GM13976 (cell line): Measurements from ENCODE around the gene ANXA6.
"Not testable (repeated sequence)": the region's sequence is repeated elsewhere in the genome, so short reads cannot be mapped to it uniquely, and the experiment has no call there.

ENCODE experiments used
- DNase-seq: peaks from one replicate; pipeline ENCODE4 v3.0.0; 2012; ENCODE audit warnings: low spot score
- in situ Hi-C: fragments of 300-500 bp; cut with MboI; formaldehyde crosslinking; loops from one replicate; pipeline ENCODE4 v1.12.0; 2022; ENCODE audit warnings: low sequenced_read_pairs, mixed read lengths, inconsistent platforms; ENCODE audit not compliant: unreplicated experiment
- TF ChIP-seq, protein P1 (sequence below): IDR thresholded peaks from 2 replicates; pipeline ENCODE4 v1.5.1; 2012; ENCODE audit warnings: borderline replicate concordance, mild to moderate bottlenecking; ENCODE audit not compliant: insufficient read depth; ENCODE audit errors: extremely low read depth, missing control alignments, control extremely low read depth

The ANXA6 gene

DNA sequence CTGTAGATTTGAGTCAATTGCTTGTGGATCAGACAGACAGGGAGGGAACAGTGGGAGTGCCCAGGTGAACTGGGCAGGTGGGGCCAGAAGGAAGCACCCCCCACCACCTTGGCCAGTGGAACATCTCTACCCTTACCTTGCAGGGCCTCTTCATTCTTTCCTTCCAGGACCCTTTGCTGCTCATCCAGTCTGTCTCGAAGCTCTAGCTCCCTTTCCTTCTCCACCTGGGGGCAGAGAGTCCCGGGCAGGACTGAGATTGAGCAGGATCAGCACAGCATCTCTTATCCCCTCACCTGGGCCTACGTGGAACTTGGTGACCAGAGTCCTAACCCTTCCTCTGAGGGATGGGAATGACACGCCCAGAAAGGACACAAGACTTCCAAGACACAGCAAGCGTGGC is 41.3 kb upstream of the ANXA6 start:
- in situ Hi-C loops, result no loop called here
- no peak for DNase-seq
- TF ChIP-seq, protein P1, sequence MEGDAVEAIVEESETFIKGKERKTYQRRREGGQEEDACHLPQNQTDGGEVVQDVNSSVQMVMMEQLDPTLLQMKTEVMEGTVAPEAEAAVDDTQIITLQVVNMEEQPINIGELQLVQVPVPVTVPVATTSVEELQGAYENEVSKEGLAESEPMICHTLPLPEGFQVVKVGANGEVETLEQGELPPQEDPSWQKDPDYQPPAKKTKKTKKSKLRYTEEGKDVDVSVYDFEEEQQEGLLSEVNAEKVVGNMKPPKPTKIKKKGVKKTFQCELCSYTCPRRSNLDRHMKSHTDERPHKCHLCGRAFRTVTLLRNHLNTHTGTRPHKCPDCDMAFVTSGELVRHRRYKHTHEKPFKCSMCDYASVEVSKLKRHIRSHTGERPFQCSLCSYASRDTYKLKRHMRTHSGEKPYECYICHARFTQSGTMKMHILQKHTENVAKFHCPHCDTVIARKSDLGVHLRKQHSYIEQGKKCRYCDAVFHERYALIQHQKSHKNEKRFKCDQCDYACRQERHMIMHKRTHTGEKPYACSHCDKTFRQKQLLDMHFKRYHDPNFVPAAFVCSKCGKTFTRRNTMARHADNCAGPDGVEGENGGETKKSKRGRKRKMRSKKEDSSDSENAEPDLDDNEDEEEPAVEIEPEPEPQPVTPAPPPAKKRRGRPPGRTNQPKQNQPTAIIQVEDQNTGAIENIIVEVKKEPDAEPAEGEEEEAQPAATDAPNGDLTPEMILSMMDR, result no peak

DNA sequence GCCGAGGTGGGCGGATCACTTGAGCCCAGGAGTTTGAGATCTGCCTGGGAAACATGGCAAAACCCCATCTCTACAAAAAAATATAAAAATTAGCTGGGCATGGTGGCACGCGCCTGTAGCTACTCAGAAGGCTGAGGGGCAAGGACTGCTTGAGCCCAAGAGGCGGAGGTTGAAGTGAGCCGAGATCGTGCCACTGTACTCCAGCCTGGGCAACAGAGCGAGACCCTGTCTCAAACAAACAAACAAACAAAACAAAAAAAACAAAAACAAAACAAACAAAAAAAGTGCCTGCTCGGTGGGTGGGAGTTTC is 39.7 kb upstream of the ANXA6 start:
- in situ Hi-C loops, DNase-seq: not testable (repeated sequence)

DNA sequence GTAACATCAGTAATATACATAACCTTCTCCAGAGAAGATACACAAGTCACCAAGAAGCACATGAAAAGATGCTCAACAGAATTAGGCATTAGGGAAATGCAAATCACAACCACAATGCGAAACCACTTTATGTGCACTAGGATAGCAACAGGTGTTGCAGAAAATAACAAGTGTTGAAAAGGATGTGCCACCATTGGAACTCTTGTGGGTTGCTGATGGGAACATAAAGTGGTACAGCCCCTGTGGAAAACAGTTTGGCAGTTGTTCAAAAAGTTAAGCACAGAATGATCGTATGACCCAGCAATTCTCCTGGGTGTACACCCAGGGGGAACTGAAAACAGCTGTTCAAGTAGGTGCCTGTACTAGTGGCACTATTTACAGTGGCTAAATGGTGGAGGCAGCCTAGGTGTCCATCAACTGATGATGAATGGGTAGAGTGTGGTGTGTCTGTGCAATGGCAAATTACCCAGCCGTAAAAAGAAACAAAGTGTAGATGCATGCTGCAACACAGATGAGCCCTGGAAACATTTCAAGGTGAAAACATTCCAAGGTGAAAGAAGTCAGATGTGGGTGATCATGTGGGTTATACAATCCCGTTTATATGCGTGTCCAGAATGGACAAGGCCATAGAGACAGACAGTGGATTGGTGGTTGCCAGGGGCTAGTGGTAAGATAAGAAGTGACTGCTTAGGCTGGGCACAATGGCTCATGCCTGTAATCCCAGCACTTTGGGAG is 39.1 kb upstream of the ANXA6 start:
- TF ChIP-seq, protein P1, result no peak
- DNase-seq, result no peak
- in situ Hi-C loops, result no loop called here

DNA sequence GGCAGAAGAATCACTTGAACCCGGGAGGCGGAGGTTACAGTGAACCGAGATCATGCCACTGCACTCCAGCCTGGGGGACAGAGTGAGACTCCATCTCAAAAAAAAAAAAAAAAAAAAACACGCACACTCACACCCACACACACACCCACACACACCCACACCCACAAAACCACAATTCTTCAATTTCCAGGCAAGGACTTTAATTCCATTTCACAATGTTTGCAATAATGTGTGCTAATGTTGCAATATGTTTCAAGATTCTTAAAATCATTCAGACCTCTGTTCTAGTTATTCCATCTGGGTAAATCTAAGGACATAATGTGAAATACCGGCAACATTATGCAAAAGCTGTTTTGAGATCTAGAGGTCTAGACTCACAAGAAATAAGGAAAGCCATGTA is 38.0 kb upstream of the ANXA6 start:
- in situ Hi-C loops, result no loop called here
- DNase-seq, result no peak
- TF ChIP-seq, protein P1, result no peak

DNA sequence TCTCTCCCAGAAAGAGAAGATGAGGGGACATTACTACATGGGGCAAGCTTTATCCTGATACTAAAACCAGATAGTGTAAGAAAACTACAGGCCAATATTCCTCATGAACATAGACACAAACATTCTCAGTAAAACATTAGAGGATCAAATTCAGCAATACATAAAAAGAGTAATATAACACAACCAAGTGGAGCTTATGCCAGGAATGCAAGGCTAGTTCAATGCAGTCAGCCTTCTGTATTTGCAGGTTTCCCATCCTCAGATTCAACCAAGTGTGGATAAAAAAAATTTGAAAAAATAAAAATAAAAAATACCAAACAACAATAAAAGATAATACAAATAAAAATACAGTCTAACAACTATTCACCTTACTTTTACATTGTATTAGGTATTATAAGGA is 35.0 kb upstream of the ANXA6 start:
- in situ Hi-C loops, result no loop called here
- no peak for DNase-seq
- TF ChIP-seq, protein P1, result no peak

DNA sequence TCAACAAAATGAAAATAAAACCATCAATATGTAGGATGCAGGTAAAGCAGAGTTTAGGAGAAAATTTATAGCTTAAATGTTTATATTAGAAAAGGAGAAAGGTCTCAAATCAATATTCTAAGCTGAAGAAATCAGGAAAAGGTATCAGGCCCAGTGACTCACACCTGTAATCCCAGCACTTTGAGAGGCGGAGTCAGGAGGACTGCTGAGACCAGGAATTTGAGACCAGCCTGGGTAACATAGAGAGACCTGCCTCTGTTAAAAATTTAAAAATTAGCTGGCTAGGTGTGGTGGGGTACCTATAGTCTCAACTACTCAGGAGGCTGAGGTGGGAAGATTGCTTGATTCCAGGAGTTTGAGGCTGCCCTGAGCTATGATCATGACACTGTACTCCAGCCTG is 34.1 kb upstream of the ANXA6 start:
- DNase-seq, result no peak
- TF ChIP-seq, protein P1, result no peak
- in situ Hi-C loops, result no loop called here

DNA sequence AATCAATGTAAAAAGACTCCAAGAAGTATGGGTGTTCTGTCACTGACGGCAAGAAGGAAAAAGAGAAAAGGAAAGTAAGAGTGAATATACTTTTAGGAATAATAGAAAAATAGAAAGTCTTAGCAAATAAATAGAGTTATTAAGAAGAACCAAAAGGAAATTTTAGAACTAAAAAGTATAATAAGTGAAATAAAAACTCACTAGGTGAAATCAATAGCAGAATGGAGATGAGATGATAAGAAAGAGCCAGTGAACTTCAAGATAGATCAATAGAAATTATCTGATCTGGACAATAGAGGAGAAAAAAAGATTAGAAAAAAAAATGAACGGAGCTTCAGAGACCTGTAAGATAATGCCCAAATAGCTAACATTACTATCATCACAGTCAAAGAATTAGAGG is 31.6 kb upstream of the ANXA6 start:
- TF ChIP-seq, protein P1, result no peak
- in situ Hi-C loops, result no loop called here
- DNase-seq, result no peak
